Erythroblast (primary cell): ENCODE measurements around the gene FAM234A.

Experiments used
- GATA1 ChIP-seq: IDR thresholded peaks from 2 replicates; pipeline ENCODE4 v1.6.1; 2011; ENCODE audit warnings: low read depth, mild to moderate bottlenecking, control low read depth, low read length, moderate library complexity
- POLR2A ChIP-seq: IDR thresholded peaks from 2 replicates; pipeline ENCODE4 v1.6.1; 2011; ENCODE audit warnings: mild to moderate bottlenecking, low read length

- no peak for TF ChIP-seq POLR2A
- no peak for TF ChIP-seq GATA1
Observed at GRCh38 chr16:265711-266110, 31.1 kb downstream of the FAM234A start.
